GM23338 (cell line): ENCODE data around the gene CARD16. TPM values are rescaled to one million over a fixed set of nuclear protein-coding genes. Genes with fewer than 3 reads are reported as not detected.

Experiments used
- ATAC-seq: fragments of 200-7000 bp; cut with Tn5 transposase; 3 replicates; pipeline ENCODE4 v1.9.1; 2020
- DNase-seq: peaks from one replicate; pipeline ENCODE4 v3.0.0-alpha.2; 2015; ENCODE audit warnings: low spot score
- H2AFZ ChIP-seq: fragments of 200-600 bp; sonication (generic); 2 replicates; pipeline ENCODE4 v1.8.0; 2016; ENCODE audit warnings: antibody characterized with exemption, mild to moderate bottlenecking, moderate library complexity
- H3F3A ChIP-seq: fragments of 200-600 bp; sonication (generic); replicated peaks from 2 replicates; pipeline ENCODE4 v1.8.0; 2017; ENCODE audit warnings: antibody characterized with exemption, mixed run types, low read depth
- H3K27ac ChIP-seq: fragments of 200-600 bp; sonication (generic); 2 replicates; pipeline ENCODE4 v1.6.1; 2016; ENCODE audit warnings: low read depth
- H3K27me3 ChIP-seq: fragments of 200-600 bp; sonication (generic); 2 replicates; pipeline ENCODE4 v1.8.0; 2016; ENCODE audit warnings: mild to moderate bottlenecking, mixed run types, moderate library complexity; ENCODE audit not compliant: insufficient read depth
- H3K36me3 ChIP-seq: fragments of 200-600 bp; sonication (generic); 2 replicates; pipeline ENCODE4 v1.8.0; 2016; ENCODE audit warnings: mild to moderate bottlenecking; ENCODE audit not compliant: insufficient read depth
- H3K4me1 ChIP-seq: fragments of 200-600 bp; sonication (generic); 2 replicates; pipeline ENCODE4 v1.8.0; 2016; ENCODE audit warnings: mild to moderate bottlenecking, moderate library complexity; ENCODE audit not compliant: insufficient read depth
- H3K4me2 ChIP-seq: fragments of 200-600 bp; sonication (generic); 2 replicates; pipeline ENCODE4 v1.7.1; 2017; ENCODE audit warnings: mixed run types
- H3K4me3 ChIP-seq: fragments of 200-600 bp; sonication (generic); 2 replicates; pipeline ENCODE4 v1.6.1; 2016; ENCODE audit warnings: mixed run types
- H3K79me2 ChIP-seq: fragments of 200-600 bp; sonication (generic); replicated peaks from 2 replicates; pipeline ENCODE4 v1.8.0; 2017; ENCODE audit warnings: mild to moderate bottlenecking; ENCODE audit not compliant: insufficient read depth
- H3K9me2 ChIP-seq: fragments of 200-600 bp; sonication (generic); 2 replicates; pipeline ENCODE4 v1.8.0; 2017; ENCODE audit not compliant: insufficient read depth
- H4K20me1 ChIP-seq: fragments of 200-600 bp; sonication (generic); replicated peaks from 2 replicates; pipeline ENCODE4 v1.8.0; 2017; ENCODE audit warnings: mild to moderate bottlenecking; ENCODE audit not compliant: insufficient read depth
- H3K27ac Mint-ChIP-seq: 2 replicates; pipeline ENCODE4 v1.8.0; 2020; ENCODE audit warnings: inconsistent platforms, mild to moderate bottlenecking, moderate library complexity, mixed read lengths
- H3K27me3 Mint-ChIP-seq: 3 replicates; pipeline ENCODE4 v1.8.0; 2022; ENCODE audit warnings: low read depth, mild to moderate bottlenecking, moderate library complexity, mixed read lengths, inconsistent platforms; ENCODE audit not compliant: insufficient read depth, poor library complexity
- H3K36me3 Mint-ChIP-seq: 3 replicates; pipeline ENCODE4 v1.8.0; 2021; ENCODE audit warnings: low read depth, mild to moderate bottlenecking, inconsistent platforms, moderate library complexity, mixed read lengths
- H3K4me1 Mint-ChIP-seq: 3 replicates; pipeline ENCODE4 v1.8.0; 2020; ENCODE audit warnings: mild to moderate bottlenecking, inconsistent platforms, mixed read lengths
- H3K4me3 Mint-ChIP-seq: 3 replicates; pipeline ENCODE4 v1.8.0; 2021; ENCODE audit warnings: moderate library complexity, mild to moderate bottlenecking, inconsistent platforms, mixed read lengths
- H3K9me3 Mint-ChIP-seq: 3 replicates; pipeline ENCODE4 v1.8.0; 2020; ENCODE audit warnings: moderate library complexity, mild to moderate bottlenecking, inconsistent platforms, mixed read lengths
- ETS1 ChIP-seq: IDR thresholded peaks from 2 replicates; pipeline ENCODE4 v1.6.1; 2016; ENCODE audit warnings: antibody characterized with exemption
- EZH2 ChIP-seq: fragments of 200-600 bp; sonication (generic); IDR thresholded peaks from one replicate; pipeline ENCODE4 v1.8.0; 2017; ENCODE audit warnings: antibody characterized with exemption, mild to moderate bottlenecking, low read depth; ENCODE audit not compliant: unreplicated experiment
- NANOG ChIP-seq: IDR thresholded peaks from 2 replicates; pipeline ENCODE4 v1.6.1; 2016; ENCODE audit warnings: antibody characterized with exemption, borderline replicate concordance
- POLR2AphosphoS5 ChIP-seq: IDR thresholded peaks from 2 replicates; pipeline ENCODE4 v1.6.1; 2016; ENCODE audit warnings: antibody characterized with exemption, low read depth
- polyA plus RNA-seq: library from polyadenylated mRNA; unstranded; fragments of >200 nt; fragmentation: Nextera tagmentation; extraction: Ambion mirVana; gene quantifications from 2 replicates; pipeline ENCODE4 v1.2.1, GENCODE V29; 2016
- total RNA-seq: library from RNA; depleted of rRNA; stranded (reverse); fragments of >200 nt; shearing (Covaris generic); gene quantifications from 2 replicates; pipeline ENCODE4 v1.2.3, GENCODE V29; 2014
- TF ChIP-seq, protein P1 (sequence below): IDR thresholded peaks from one replicate; pipeline ENCODE4 v1.6.1; 2018; ENCODE audit warnings: antibody characterized with exemption; ENCODE audit not compliant: unreplicated experiment

Gene CARD16
- total and polyA plus RNA-seq, 2 experiments from 2014 or later = not detected

- H3K4me3 ChIP-seq = no peak overlapping the region
- no peaks in the 10 kb centered on the region for H3K9me2 ChIP-seq
- no peaks in the 10 kb centered on the region for H3F3A ChIP-seq
- no peaks in the 10 kb centered on the region for H4K20me1 ChIP-seq
- ATAC-seq = no peak
- Mint-ChIP-seq H3K4me3 (no peak overlapping the region), H3K27ac (no peak overlapping the region), H3K9me3 (no peaks in the 10 kb centered on the region; the same call in 1 of the 3 replicates), H3K27me3 (peaks cover 1% of the 10 kb centered on the region), H3K36me3 (no peaks in the 10 kb centered on the region), H3K4me1 (peaks cover 5% of the 10 kb centered on the region; the same call in 2 of the 3 replicates)
- H3K4me2 ChIP-seq = no peak overlapping the region
- H3K4me1 ChIP-seq = peaks cover 4% of the 10 kb centered on the region; the same call in 1 of the 2 replicates
- H3K27me3 ChIP-seq = no peaks in the 10 kb centered on the region
- TF ChIP-seq, protein P1, sequence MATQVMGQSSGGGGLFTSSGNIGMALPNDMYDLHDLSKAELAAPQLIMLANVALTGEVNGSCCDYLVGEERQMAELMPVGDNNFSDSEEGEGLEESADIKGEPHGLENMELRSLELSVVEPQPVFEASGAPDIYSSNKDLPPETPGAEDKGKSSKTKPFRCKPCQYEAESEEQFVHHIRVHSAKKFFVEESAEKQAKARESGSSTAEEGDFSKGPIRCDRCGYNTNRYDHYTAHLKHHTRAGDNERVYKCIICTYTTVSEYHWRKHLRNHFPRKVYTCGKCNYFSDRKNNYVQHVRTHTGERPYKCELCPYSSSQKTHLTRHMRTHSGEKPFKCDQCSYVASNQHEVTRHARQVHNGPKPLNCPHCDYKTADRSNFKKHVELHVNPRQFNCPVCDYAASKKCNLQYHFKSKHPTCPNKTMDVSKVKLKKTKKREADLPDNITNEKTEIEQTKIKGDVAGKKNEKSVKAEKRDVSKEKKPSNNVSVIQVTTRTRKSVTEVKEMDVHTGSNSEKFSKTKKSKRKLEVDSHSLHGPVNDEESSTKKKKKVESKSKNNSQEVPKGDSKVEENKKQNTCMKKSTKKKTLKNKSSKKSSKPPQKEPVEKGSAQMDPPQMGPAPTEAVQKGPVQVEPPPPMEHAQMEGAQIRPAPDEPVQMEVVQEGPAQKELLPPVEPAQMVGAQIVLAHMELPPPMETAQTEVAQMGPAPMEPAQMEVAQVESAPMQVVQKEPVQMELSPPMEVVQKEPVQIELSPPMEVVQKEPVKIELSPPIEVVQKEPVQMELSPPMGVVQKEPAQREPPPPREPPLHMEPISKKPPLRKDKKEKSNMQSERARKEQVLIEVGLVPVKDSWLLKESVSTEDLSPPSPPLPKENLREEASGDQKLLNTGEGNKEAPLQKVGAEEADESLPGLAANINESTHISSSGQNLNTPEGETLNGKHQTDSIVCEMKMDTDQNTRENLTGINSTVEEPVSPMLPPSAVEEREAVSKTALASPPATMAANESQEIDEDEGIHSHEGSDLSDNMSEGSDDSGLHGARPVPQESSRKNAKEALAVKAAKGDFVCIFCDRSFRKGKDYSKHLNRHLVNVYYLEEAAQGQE = no peak
- no peak for DNase-seq
- H3K79me2 ChIP-seq = no peaks in the 10 kb centered on the region
- no peak overlapping the region for H2AFZ ChIP-seq
- no peaks in the 10 kb centered on the region for H3K36me3 ChIP-seq
- H3K27ac ChIP-seq = no peak overlapping the region
Observed at GRCh38 chr11:105071089-105071732, 26.1 kb upstream of the CARD16 start.

GRCh38 chr11:105070306-105070705 is 25.2 kb upstream of the CARD16 start:
- no peak overlapping the region for H3K4me3 ChIP-seq
- H3K9me3 Mint-ChIP-seq = no peaks in the 10 kb centered on the region; the same call in 2 of the 3 replicates
- DNase-seq (no peak), ATAC-seq (no peak)
- H3K4me1 ChIP-seq = peaks cover 4% of the 10 kb centered on the region; the same call in 1 of the 2 replicates
- H3K27me3 ChIP-seq = no peaks in the 10 kb centered on the region
- H3K36me3 ChIP-seq = no peaks in the 10 kb centered on the region
- H3K36me3 Mint-ChIP-seq = no peaks in the 10 kb centered on the region
- no peaks in the 10 kb centered on the region for H3F3A ChIP-seq
- H3K27me3 Mint-ChIP-seq = peaks cover 1% of the 10 kb centered on the region
- H2AFZ ChIP-seq = no peak overlapping the region
- no peaks in the 10 kb centered on the region for H4K20me1 ChIP-seq
- H3K4me1 Mint-ChIP-seq = peaks cover 5% of the 10 kb centered on the region; the same call in 2 of the 3 replicates
- H3K9me2 ChIP-seq = peaks cover 4% of the 10 kb centered on the region; the same call in 1 of the 2 replicates
- no peak overlapping the region for H3K27ac Mint-ChIP-seq
- H3K4me2 ChIP-seq = no peak overlapping the region
- no peak overlapping the region for H3K27ac ChIP-seq
- H3K4me3 Mint-ChIP-seq = no peak overlapping the region
- H3K79me2 ChIP-seq = no peaks in the 10 kb centered on the region
- TF ChIP-seq EZH2 (no peak), NANOG (no peak), ETS1 (no peak), POLR2AphosphoS5 (no peak)
- TF ChIP-seq, protein P1 = no peak
